ENCODE results near the gene NINJ2. TPM values are rescaled to one million over a fixed set of nuclear protein-coding genes. Genes with fewer than 3 reads are reported as not detected.

Gene NINJ2
- total RNA-seq = 0.93 and 5.7 TPM in 2 replicates

GRCh38 chr12:663293-663871, at the start of gene NINJ2:
Gene NINJ2, minus strand, starts transcription at chr12:663445. Its CDS starts 85 bp downstream, at chr12:663360.

Other genes starting within 250 kb of the NINJ2 start
- 0.13 TPM in 1 of 2 replicates, not detected in the other for gene B4GALNT3, start 203.5 kb downstream of the NINJ2 start, total RNA-seq
- 43.2 and 54.5 TPM in 2 replicates for gene WNK1, start 89.1 kb upstream of the NINJ2 start, total RNA-seq

Data from mammary microvascular endothelial cell (primary cell).